Astrocyte (in vitro differentiated cells and primary cell): ENCODE results near the gene SLC23A3.

Source experiments
- EZH2 ChIP-seq: IDR thresholded peaks from 2 replicates; pipeline ENCODE4 v1.6.1; 2012; ENCODE audit warnings: mild to moderate bottlenecking, low read length, inconsistent platforms; ENCODE audit not compliant: insufficient read depth
- TF ChIP-seq, protein P1 (sequence below): IDR thresholded peaks from 2 replicates; pipeline ENCODE4 v1.5.1; 2011; ENCODE audit warnings: low read depth, mild to moderate bottlenecking, inconsistent platforms, low read length, moderate library complexity; ENCODE audit not compliant: insufficient read depth

DNA sequence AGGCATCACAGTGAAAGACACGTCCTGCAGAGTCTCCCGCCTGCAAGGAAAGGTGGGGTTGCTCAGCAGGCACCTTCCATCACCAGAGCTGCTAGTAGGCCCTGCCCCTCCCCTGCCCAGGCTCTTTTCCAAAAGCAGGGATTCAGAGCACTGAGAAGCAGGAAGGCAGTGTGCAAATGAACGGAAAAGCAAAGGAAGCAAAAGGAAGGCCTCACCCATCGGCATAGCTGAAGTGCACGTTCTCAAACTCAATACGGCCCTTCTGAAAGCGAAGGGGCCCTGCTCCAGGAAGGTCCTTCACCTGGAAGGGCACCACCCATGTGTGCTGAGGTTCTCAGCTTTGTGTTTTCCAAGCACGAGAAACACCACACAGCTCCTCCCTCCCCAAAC, 43.2 kb upstream of the SLC23A3 start:
- TF ChIP-seq, protein P1, sequence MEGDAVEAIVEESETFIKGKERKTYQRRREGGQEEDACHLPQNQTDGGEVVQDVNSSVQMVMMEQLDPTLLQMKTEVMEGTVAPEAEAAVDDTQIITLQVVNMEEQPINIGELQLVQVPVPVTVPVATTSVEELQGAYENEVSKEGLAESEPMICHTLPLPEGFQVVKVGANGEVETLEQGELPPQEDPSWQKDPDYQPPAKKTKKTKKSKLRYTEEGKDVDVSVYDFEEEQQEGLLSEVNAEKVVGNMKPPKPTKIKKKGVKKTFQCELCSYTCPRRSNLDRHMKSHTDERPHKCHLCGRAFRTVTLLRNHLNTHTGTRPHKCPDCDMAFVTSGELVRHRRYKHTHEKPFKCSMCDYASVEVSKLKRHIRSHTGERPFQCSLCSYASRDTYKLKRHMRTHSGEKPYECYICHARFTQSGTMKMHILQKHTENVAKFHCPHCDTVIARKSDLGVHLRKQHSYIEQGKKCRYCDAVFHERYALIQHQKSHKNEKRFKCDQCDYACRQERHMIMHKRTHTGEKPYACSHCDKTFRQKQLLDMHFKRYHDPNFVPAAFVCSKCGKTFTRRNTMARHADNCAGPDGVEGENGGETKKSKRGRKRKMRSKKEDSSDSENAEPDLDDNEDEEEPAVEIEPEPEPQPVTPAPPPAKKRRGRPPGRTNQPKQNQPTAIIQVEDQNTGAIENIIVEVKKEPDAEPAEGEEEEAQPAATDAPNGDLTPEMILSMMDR = no peak
- TF ChIP-seq EZH2 = no peak
